VCaP (cell line): Measurements from ENCODE around the gene ATOX1.
"Not testable (repeated sequence)": the region's sequence is repeated elsewhere in the genome, so short reads cannot be mapped to it uniquely, and the experiment has no call there.

Experiments
- H3K27ac ChIP-seq: fragments of 450-650 bp; 2 replicates; pipeline ENCODE4 v1.5.1; 2017
- TF ChIP-seq, protein P1 (sequence below): fragments of 450-650 bp; conservative IDR thresholded peaks from 2 replicates; pipeline ENCODE4 v1.5.1; 2017; ENCODE audit warnings: mild to moderate bottlenecking, moderate library complexity

ATOX1 gene

DNA sequence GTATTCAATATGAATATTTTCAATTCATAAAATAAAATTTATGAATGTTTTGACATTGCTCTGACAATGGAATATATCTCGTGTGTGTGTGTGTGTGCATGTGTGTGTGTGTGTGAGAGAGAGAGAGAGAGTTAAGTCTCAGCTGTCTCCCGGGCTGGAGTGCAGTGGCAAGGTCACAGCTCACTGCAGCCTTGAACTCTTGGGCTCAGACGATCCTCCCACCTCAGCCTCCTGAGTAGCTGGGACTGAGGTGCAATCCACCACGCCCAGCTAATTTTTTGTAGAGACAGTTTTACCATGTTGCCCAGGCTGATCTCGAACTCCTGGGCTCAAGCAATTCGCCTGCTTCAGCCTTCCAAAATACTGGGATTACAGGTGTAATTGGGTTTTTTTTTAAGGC, 29.4 kb upstream of the ATOX1 start:
- TF ChIP-seq, protein P1, sequence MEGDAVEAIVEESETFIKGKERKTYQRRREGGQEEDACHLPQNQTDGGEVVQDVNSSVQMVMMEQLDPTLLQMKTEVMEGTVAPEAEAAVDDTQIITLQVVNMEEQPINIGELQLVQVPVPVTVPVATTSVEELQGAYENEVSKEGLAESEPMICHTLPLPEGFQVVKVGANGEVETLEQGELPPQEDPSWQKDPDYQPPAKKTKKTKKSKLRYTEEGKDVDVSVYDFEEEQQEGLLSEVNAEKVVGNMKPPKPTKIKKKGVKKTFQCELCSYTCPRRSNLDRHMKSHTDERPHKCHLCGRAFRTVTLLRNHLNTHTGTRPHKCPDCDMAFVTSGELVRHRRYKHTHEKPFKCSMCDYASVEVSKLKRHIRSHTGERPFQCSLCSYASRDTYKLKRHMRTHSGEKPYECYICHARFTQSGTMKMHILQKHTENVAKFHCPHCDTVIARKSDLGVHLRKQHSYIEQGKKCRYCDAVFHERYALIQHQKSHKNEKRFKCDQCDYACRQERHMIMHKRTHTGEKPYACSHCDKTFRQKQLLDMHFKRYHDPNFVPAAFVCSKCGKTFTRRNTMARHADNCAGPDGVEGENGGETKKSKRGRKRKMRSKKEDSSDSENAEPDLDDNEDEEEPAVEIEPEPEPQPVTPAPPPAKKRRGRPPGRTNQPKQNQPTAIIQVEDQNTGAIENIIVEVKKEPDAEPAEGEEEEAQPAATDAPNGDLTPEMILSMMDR: no peak
- H3K27ac ChIP-seq: no peak overlapping the region

DNA sequence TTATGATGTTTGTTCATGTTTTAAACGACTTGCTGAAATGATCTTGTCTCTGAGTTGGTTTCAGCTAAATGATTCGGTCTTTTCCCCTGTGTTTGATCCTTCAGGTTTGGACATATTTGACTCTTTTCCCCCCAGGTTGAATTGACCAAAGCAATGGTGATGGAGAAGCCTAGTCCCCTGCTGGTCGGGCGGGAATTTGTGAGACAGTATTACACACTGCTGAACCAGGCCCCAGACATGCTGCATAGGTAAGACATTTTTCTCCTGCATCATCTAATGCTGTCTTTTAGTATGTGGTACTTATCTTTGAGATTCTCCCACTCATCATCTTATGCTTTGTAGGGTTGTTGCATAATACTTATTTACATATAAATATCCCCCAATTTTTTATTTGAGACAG, 28.0 kb upstream of the ATOX1 start:
- no peak overlapping the region for H3K27ac ChIP-seq
- TF ChIP-seq, protein P1: no peak

DNA sequence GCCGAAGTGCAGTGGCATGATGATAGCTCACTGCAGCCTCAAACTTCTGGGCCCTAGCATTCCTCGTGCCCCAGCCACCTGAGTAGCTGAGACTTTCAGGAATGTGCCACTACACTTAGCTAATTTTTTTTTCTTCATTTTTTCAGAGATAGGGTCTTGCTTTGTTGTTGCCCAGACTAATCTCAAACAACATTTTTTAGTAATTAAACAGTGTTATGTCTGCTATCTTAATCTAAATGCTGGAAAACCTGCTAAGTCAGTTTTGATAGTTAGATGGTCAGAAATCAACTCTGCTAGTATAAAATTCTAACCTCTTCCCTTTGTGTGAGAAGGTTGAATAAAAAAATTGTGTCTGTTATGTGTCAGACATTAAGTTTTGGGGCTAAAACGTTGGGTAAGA, 25.7 kb upstream of the ATOX1 start:
- TF ChIP-seq, protein P1: no peak
- H3K27ac ChIP-seq: no peak overlapping the region

DNA sequence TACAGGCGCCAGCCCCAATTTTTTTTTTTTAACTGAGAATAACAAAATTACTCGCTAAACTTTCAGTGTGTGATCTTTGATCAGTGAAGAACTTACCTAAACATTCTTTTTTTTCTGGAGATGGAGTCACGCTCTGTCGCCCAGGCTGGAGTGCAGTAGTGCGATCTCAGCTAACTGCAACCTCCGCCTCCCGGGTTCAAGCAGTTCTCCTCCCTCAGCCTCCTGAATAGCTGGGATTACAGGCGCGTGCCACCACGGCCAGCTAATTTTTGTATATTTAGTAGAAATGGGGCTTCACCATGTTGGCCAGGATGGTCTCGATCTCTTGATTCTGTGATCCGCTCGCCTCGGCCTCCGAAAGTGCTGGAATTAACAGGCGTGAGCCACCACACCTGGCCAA, 25.2 kb upstream of the ATOX1 start:
- not testable (repeated sequence) for H3K27ac ChIP-seq

DNA sequence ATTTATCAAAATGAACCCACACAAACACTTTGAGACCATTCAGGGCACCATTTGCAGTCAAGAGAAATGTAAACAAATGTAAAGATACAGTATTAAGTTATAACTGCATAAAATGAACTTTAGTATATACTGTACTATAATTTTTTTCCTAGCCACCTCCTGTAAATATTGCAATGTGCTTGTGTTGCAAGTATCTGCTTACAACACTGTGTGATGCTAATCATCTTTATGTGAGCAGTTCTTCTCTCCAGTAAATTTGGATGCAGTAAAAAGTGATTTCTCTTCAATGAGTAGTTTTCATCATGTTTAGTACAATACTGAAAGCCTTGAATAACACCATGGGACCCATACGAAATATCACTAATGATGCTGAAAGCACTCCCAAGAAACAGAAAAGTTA, 22.8 kb upstream of the ATOX1 start:
- TF ChIP-seq, protein P1: no peak
- H3K27ac ChIP-seq: peak overlapping the region; percentile 68

DNA sequence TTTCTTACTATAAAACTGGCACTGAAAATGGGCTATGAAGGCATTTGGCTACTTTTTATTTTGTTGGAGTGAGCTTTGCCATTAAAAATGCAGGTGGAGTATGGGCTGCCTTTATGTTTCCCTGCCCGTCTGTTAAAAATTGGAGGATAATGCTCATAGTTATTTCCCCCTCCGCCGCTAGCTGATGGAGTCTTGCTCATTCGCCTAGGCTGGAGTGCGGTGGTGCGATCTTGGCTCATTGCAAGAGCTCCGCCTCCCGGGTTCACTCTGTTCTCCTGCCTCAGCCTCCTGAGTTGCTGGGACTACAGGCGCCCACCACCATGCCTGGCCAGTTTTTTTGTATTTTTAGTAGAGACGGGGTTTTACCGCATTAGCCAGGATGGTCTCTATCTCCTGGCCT, 21.9 kb upstream of the ATOX1 start:
- TF ChIP-seq, protein P1: no peak
- peak overlapping the region; percentile 68 for H3K27ac ChIP-seq

- TF ChIP-seq, protein P1: no peak
- H3K27ac ChIP-seq: peak overlapping the region; percentile 68
Measured at GRCh38 chr5:151779531-151780125, 21.2 kb upstream of the ATOX1 start.

- peak overlapping the region; percentile 96; the same call in 1 of the 2 replicates for H3K27ac ChIP-seq
- TF ChIP-seq, protein P1: no peak
Measured at GRCh38 chr5:151775025-151775606, 16.7 kb upstream of the ATOX1 start.
